B cell (primary cell): ENCODE results near the gene S100A16.

Experiments used
- CTCF ChIP-seq: fragments of 200-600 bp; IDR thresholded peaks from one replicate; pipeline ENCODE4 v1.8.0; 2022; ENCODE audit warnings: antibody characterized with exemption, mild to moderate bottlenecking
- EZH2 ChIP-seq: IDR thresholded peaks from 2 replicates; pipeline ENCODE4 v1.6.1; 2012; ENCODE audit warnings: borderline replicate concordance, low read depth, mild to moderate bottlenecking, moderate library complexity, low read length; ENCODE audit not compliant: insufficient read depth, poor library complexity, severe bottlenecking

- TF ChIP-seq CTCF (no peak), EZH2 (no peak)
These were observed 47.2 kb downstream of the S100A16 start, which contains the start of gene S100A2 for GRCh38 chr1:153565529-153566374.
